Endodermal cell (in vitro differentiated cells): Measurements from ENCODE around the gene LPAR3. TPM values are rescaled to one million over a fixed set of nuclear protein-coding genes. Genes with fewer than 3 reads are reported as not detected.

Source experiments
- DNase-seq: peaks from one replicate; pipeline ENCODE4 v3.0.0-alpha.2; 2017
- H3K27ac ChIP-seq: 2 replicates; pipeline ENCODE4 v1.5.1; 2013; ENCODE audit warnings: mild to moderate bottlenecking, low read depth, low read length, moderate library complexity
- H3K27me3 ChIP-seq: 2 replicates; pipeline ENCODE4 v1.6.1; 2013; ENCODE audit warnings: mild to moderate bottlenecking, low read length, moderate library complexity; ENCODE audit not compliant: insufficient read depth, control insufficient read depth, poor library complexity, severe bottlenecking
- H3K36me3 ChIP-seq: 2 replicates; pipeline ENCODE4 v1.7.0; 2013; ENCODE audit warnings: mild to moderate bottlenecking, low read length, moderate library complexity; ENCODE audit not compliant: control insufficient read depth, insufficient read depth
- H3K4me1 ChIP-seq: one replicate; pipeline ENCODE4 v1.7.0; 2013; ENCODE audit warnings: low read length; ENCODE audit not compliant: control insufficient read depth, insufficient read depth
- H3K4me3 ChIP-seq: 2 replicates; pipeline ENCODE4 v1.5.1; 2013; ENCODE audit warnings: mild to moderate bottlenecking, low read length, moderate library complexity
- H3K9ac ChIP-seq: 2 replicates; pipeline ENCODE4 v1.6.1; 2013; ENCODE audit warnings: mild to moderate bottlenecking, low read length, moderate library complexity; ENCODE audit not compliant: poor library complexity, severe bottlenecking; ENCODE audit errors: extremely low read depth
- H3K9me3 ChIP-seq: 2 replicates; pipeline ENCODE4 v1.6.1; 2013; ENCODE audit warnings: mild to moderate bottlenecking, low read length, moderate library complexity; ENCODE audit not compliant: control insufficient read depth
- H3K27ac Mint-ChIP-seq: 2 replicates; pipeline ENCODE4 v1.8.0; 2020; ENCODE audit warnings: mixed read lengths
- H3K27me3 Mint-ChIP-seq: 2 replicates; pipeline ENCODE4 v1.8.0; 2021; ENCODE audit warnings: mild to moderate bottlenecking, mixed read lengths; ENCODE audit not compliant: insufficient read depth
- H3K36me3 Mint-ChIP-seq: 2 replicates; pipeline ENCODE4 v1.8.0; 2020; ENCODE audit warnings: low read depth, mixed read lengths
- H3K4me1 Mint-ChIP-seq: 2 replicates; pipeline ENCODE4 v1.8.0; 2020; ENCODE audit warnings: mixed read lengths
- H3K4me3 Mint-ChIP-seq: 2 replicates; pipeline ENCODE4 v1.8.0; 2020; ENCODE audit warnings: mild to moderate bottlenecking, moderate library complexity, mixed read lengths
- H3K9me3 Mint-ChIP-seq: 2 replicates; pipeline ENCODE4 v1.8.0; 2020; ENCODE audit warnings: mild to moderate bottlenecking, mixed read lengths
- CTCF ChIP-seq: fragments of 200-600 bp; sonication (generic); conservative IDR thresholded peaks from 2 replicates; pipeline ENCODE4 v1.5.0; 2021; ENCODE audit warnings: antibody characterized with exemption, mild to moderate bottlenecking
- WGBS, 2 experiments: methylation state at CpG; one replicate each; pipeline versions ENCODE4 v1.1.5 to v1.1.7; 2013; ENCODE audit warnings: missing lambda C conversion rate in 2 of 2, mixed read lengths in 1 of 2; ENCODE audit not compliant: insufficient coverage in 1 of 2, insufficient read length in 1 of 2; 5-methylcytosine and 5-hydroxymethylcytosine counted together
- total RNA-seq, 2 donors: library from RNA; stranded (reverse); fragmentation: NEBNext Ultra II Directional in 1 of 2; extraction: Animal tissue kit (Norgen Biotek cat#: 25700) in 1 of 2; gene quantifications; 2 replicates in 1 of 2; 3 replicates in 1 of 2; pipeline ENCODE4 v1.2.1, GENCODE V29; 2021

Gene LPAR3
- total RNA-seq, 2 donors from 2014 or later, result 0.89 to 3.7 TPM

DNA sequence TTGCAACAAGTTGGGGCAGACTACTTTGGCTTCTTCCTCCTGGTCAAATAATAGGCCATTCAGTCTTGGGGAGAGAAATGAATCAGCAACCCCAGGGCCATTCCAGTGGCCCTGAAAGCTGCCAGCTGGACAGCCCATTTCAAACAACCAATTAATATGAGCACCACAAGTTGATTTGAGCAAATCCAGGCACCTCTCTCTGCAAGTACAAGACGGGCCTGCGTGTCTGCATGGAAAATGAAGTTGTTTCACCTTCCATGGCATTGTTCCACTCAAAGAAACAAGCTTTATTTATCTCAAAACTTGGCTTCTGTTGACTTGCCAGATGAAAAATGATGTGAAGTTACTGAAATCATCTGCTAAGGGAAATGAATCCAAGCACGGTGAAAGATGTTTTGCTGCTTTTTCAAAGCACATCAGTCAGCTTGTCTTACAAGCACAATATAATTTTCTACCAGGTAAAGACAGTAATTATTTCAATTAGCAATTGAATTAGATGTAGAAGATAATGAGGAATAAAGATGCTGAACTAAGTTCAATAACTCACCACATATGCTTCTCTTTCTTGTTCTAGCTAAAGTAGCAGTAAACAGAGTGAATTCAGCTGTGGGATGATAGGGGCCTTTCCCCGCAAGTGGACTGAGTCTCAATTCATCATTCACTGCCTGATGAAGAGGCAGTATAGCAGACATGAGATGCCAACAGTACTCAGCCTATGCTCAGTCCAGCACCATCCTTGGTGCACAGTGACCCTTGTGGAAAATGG, 107.6 kb downstream of the LPAR3 start:
- H3K4me3 Mint-ChIP-seq, result no peak overlapping the region
- peaks cover 6% of the 10 kb centered on the region for H3K4me1 Mint-ChIP-seq

DNA sequence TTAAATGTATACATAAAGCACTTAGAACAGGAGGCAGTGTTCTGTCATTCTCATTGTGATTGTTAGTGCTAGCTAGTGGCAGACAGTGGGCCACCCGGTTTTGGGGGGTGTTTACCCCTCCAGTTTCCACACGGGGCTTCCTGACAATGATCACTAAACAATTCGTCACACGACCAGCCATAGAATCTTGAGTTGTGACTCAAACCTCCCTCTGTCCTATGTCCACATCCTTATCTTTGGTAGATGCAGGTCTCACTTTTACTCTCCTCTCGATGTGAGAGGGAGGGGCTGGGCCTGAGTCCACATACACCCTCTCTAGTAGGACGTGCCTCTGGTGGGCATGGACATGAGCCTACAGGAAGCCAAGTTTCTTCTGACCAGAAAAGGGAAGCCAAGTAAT, 110.1 kb downstream of the LPAR3 start:
- Mint-ChIP-seq H3K27me3 (peaks cover 24% of the 10 kb centered on the region), H3K9me3 (peaks cover 3% of the 10 kb centered on the region), H3K4me3 (no peak overlapping the region), H3K4me1 (peaks cover 6% of the 10 kb centered on the region), H3K36me3 (no peaks in the 10 kb centered on the region), H3K27ac (no peak overlapping the region)
- Histone ChIP-seq H3K27ac (no peak overlapping the region), H3K27me3 (peaks cover 6% of the 10 kb centered on the region), H3K9me3 (no peaks in the 10 kb centered on the region), H3K4me1 (no peaks in the 10 kb centered on the region), H3K4me3 (no peak overlapping the region), H3K36me3 (no peaks in the 10 kb centered on the region), H3K9ac (no peak overlapping the region)
- WGBS, 2 experiments, result 80 to 86% methylated on average over 3 to 6 of the region's 6 CpGs
- DNase-seq, result no peak
- no peak for TF ChIP-seq CTCF

More for the DNA sequence above, 107.6 kb downstream of the LPAR3 start:
- H3K4me3 ChIP-seq, result no peak overlapping the region
- peaks cover 9% of the 10 kb centered on the region for H3K27me3 Mint-ChIP-seq
- no peak overlapping the region for H3K27ac ChIP-seq
- H3K9me3 ChIP-seq, result no peaks in the 10 kb centered on the region
- H3K9ac ChIP-seq, result no peak overlapping the region
- H3K27ac Mint-ChIP-seq, result no peak overlapping the region
- H3K27me3 ChIP-seq, result no peaks in the 10 kb centered on the region
- no peaks in the 10 kb centered on the region for H3K36me3 ChIP-seq
- no peak for DNase-seq
- no peaks in the 10 kb centered on the region for H3K4me1 ChIP-seq
- H3K9me3 Mint-ChIP-seq, result no peaks in the 10 kb centered on the region
- no peaks in the 10 kb centered on the region for H3K36me3 Mint-ChIP-seq
- no peak for TF ChIP-seq CTCF
- WGBS, 2 experiments, result 93 to 94% methylated on average over 2 to 4 of the region's 4 CpGs

GRCh38 chr1:84781946-84782771, 110.8 kb downstream of the LPAR3 start:
- H3K4me1 ChIP-seq, result no peaks in the 10 kb centered on the region
- H3K9me3 Mint-ChIP-seq, result peaks cover 3% of the 10 kb centered on the region
- no peaks in the 10 kb centered on the region for H3K36me3 ChIP-seq
- 71 to 82% methylated on average over 10 to 18 of the region's 18 CpGs for WGBS, 2 experiments
- H3K27ac Mint-ChIP-seq, result peak overlapping the region; percentile 56
- H3K27me3 Mint-ChIP-seq, result peaks cover 26% of the 10 kb centered on the region
- peak overlapping the region; percentile 42 for H3K4me3 Mint-ChIP-seq
- H3K27ac ChIP-seq, result no peak overlapping the region
- H3K36me3 Mint-ChIP-seq, result no peaks in the 10 kb centered on the region
- no peak overlapping the region for H3K4me3 ChIP-seq
- H3K9me3 ChIP-seq, result no peaks in the 10 kb centered on the region
- TF ChIP-seq CTCF, result peak; percentile 97
- peak; percentile 97 for DNase-seq
- H3K4me1 Mint-ChIP-seq, result peaks cover 6% of the 10 kb centered on the region
- H3K9ac ChIP-seq, result no peak overlapping the region
- H3K27me3 ChIP-seq, result peaks cover 6% of the 10 kb centered on the region
